Activated naive CD4-positive, alpha-beta T cell treated with anti-CD3 and anti-CD28 coated beads, Interleukin-2, amount 50 U/mL, for 16 hours (primary cell): Measurements from ENCODE around the gene CAMSAP2.

Experiments
- DNase-seq: peaks from one replicate; pipeline ENCODE4 v3.0.0-alpha.2; 2020

CAMSAP2 gene

GRCh38 chr1:200738327-200738948, at the start of gene CAMSAP2:
Gene CAMSAP2 (plus strand): TSS chr1:200738893. CDS start chr1:200739828, 935 bp downstream.
- DNase-seq: peak; percentile 66

GRCh38 chr1:200692316-200692715, 46.4 kb upstream of the CAMSAP2 start:
- no peak for DNase-seq

DNA sequence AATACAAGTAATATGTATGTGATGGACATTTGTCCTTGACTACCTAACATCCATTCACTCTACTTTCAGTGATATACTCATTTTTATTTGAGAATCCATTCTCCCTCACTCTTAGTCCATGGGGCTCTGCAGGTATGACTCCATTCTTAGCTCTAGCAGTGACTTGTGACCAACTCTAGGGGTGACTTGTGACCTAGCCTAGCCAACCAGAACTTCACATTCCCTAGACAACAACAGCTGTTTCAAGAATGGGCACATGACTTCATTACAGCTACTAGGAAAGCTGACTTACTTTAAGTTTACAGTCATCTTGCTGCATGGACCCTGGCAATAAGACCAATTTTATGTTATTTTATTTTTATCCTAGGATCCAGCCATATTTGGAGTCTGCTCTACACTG, 45.4 kb upstream of the CAMSAP2 start:
- no peak for DNase-seq

DNA sequence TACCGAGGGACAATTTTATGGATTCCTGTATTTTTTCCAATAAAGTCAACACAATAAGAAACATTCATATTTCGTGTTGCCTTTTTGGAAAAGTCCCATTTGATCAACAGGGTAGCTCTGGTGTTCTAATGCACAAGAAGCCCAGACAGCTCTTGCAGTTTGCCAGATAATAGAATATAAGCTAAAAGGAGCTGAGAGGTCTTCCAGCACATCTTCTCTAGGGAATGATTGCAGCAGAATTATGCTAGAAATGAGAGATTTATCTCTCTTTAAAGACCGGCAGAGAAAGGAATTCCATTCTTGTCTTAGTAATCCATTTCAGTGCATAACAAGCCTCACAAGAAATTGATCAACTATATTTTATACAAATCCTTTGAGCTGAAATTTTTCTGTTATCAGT, 44.0 kb upstream of the CAMSAP2 start:
- no peak for DNase-seq

GRCh38 chr1:200699871-200700270, 38.8 kb upstream of the CAMSAP2 start:
- DNase-seq: no peak

DNA sequence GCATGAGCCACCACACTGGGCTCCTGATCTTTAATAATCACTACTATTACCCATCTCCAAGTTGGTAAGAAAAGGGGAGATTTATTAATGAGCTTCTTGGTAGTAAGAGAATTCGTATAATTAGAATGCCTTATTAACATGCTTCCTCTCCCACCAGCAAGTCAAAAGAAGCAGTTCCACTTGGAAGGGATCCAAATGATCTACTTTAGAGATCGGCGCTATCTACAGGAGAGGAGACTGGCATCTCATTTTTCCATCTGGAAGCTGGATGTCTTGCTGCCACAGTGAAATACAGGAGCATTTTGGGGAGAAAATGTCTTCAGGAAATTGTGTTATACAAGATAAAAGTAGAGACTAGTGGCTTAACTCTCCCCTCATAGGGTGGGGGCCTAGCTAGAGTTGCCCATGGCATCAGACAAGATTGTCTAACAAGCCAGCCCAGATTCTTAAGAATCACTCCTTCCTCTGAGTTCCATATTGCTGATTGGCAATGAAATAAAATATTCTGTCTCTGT, 33.6 kb upstream of the CAMSAP2 start:
- no peak for DNase-seq

DNA sequence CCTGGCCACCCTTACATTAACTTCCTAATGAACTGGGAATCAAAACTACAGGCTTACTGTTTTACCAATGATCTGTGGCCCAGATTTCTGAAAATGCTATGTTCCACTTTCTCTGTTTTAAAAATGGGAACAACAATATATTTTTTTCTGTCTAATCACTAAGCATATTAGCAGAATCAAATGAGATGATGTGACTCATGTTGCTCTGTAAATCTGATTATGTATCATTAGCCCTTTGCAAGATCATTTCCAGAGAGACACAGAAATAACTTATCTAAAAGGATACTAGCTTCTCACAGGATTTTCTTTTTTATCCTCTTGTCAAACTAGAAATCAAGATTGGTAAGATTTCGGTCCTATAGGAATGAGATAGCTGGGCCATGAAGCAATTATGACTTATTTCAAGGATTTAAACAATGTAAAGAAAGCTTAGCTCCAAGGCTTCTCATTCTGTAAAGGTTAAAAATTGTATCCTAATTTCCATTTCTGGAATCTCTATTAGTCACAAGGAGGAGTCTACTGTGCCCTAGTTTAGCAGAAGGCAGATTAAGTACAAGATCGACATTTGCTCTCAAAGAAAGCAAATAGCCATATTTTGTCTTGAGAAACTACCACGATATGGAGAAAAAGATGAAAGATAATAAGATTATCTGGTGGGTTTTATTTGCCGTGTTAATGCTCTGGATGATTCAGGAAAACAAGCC, 32.4 kb upstream of the CAMSAP2 start:
- DNase-seq: no peak

DNA sequence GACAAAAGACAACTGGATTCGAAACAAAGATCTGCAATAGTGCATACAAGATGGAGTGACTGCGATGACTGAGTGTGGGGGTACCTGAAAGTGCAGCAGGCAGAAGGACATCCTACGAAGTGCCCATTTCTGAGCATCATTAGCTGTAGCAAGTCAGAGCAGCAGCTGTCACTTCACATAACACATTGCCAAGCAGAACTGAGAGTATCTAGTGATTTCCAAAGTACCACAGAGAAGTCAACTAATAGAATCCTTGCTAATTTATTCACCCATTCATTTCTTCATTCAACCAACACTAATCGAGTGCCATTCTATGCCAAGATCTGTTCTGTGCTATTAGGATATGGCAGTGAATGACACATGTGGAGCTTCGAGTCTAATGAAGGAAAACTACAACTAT, 31.6 kb upstream of the CAMSAP2 start:
- no peak for DNase-seq

GRCh38 chr1:200708161-200708560, 30.5 kb upstream of the CAMSAP2 start:
- DNase-seq: no peak

GRCh38 chr1:200708769-200709168, 29.9 kb upstream of the CAMSAP2 start:
- DNase-seq: no peak

- no peak for DNase-seq
Observed at GRCh38 chr1:200710166-200710565, 28.5 kb upstream of the CAMSAP2 start.

- no peak for DNase-seq
Observed at GRCh38 chr1:200714504-200715187, 24.0 kb upstream of the CAMSAP2 start.

- DNase-seq: no peak
Observed at GRCh38 chr1:200720199-200720598, 18.5 kb upstream of the CAMSAP2 start.

DNA sequence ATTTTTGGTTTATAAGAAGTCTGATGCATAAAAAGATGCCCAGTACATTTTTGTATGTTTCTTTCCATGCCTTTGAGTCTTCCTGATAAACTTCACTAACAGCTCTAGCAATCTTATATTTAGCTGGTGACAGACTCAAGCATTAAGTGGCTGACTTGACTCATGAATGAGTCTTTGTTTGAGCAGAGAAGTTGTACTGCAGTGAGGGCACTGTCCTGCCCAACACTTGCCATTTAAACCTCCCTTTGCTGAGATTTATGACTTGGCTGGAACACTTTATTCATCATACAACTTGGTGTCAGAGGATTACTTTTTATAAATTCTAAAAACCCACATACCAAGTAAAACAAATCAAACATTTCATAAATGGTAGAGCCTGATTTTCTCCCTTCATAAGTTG, 14.6 kb upstream of the CAMSAP2 start:
- DNase-seq: no peak

DNA sequence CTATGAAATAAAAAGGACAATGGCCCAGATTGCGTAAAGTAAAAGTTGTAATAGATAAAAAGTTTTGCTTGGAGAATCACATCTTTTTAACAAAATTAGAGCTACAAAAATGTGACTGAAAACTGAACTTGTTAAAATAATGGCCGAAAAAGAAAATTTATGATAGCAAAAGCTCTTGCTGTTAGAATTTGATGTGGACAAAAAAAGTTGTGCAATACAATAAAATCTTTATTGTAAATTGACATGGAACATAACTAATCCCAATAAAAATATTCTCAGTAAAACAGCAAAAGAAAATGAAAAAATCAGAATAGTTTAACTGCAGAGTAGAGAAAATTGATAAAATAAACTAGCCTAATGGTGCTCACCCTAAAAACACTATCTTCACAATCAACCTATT, 11.4 kb upstream of the CAMSAP2 start:
- no peak for DNase-seq

- DNase-seq: no peak
Observed at GRCh38 chr1:200729863-200730262, 8.8 kb upstream of the CAMSAP2 start.

DNA sequence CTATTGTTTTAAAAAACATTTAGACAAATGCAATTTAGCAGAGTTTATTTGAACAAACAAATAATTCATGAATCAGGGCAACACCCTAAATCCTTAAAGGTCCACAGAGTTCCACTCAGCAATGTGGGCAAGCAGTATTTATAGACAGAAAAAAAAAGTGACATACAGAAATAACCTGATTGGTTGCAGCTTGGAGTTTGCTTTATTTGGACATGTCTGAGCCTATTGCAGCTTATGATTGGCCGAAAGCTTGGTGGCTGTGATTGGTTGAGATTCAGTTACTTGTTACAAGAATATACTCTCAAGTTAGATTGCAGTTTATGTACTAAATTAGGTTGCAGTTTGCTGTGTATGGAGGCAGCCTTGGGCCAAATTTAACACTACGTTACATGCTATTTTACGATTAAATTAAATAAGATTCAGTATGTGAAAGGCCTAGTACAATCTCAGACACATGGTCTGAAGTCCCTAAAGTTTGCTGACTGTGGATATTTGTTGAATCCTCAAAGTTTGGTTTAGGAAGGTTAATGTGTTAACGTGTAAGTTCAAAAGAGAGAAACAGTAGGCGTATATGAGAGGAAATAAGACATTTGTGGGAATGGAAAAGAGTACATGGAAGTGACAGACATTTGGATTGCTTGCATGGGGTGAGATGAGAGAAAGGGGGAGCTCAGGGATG, 6.9 kb upstream of the CAMSAP2 start:
- DNase-seq: no peak

DNA sequence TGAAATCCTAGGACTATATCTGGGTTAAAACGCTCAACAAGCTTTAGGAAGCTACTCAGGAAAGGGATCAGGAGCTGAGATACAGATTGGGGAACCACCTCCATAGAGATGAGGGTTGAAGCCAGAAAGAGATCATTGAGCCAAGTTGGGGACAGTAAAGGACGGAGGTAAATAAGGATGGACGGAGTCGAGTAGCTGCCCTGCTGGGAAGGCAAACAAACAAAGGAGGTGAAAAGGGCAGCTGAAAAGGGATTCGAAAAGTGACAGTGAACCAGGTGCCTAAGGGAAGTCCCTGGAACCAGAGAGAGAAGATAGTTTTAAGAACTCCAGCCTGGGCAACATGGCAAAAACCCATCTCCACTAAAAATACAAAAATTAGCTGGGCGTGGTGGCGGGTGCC, 6.3 kb upstream of the CAMSAP2 start:
- no peak for DNase-seq

DNA sequence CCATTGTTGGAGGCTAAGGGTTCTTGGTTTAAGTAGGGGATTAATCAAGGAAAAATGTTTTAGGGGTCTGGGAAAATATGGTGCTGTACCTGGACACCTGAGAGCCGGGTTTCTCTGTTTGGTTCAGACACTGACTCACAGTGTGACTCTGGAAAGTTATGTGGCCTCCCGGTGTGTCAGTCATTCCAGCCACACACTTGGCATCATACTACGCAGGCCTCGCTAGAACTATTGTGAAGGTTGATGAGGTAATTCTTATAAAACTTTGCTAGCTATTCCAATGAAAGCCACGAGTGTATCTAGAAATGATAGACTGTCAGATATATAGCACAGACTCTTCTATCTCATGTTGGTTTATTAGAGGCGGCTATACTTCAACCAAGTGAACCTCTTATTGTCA, 4.8 kb upstream of the CAMSAP2 start:
- DNase-seq: no peak

GRCh38 chr1:200737647-200738291, 924 bp upstream of the CAMSAP2 start:
- DNase-seq: no peak

DNA sequence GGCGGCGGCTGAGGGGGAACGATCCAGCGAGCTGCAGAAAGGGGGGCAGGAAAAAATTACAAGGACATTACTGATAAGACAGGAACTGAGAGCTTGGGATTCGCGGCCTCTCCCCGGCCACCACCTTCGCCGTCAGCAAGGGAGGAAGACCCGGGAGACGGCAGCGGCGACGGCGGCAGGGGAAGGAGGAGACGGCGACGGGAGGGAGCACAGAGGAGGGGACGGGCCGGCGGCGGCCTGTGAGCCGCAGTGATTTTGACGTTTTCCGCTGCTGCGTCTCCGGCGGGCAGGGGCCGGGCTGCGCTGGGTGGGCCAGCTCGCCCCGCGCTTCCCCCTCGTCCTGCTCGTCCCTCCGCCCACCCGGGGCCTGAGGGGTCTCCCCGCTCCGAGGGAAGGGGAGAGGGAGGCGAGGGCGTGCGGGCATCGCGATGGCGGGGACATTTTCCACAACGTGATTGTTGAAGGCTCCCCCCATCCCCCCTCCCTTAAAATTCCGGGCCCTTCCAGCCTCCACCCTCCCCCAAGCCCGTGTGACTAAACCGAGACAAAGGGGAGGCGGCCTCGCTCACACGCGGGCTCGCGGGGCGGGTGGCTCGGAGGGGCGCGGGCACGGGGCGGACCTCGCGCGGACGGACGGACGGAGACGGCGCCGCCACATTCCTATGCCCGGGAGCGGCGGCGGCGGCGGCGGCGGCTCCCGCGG, 407 bp downstream of the CAMSAP2 start:
- peak; percentile 60 for DNase-seq
